Suprapubic skin (tissue), 4 donors: ENCODE results near the gene CLIP2.

Experiments
- EP300 ChIP-seq: sonication (generic); formaldehyde crosslinking; IDR thresholded peaks from one replicate; pipeline ENCODE4 v1.6.1; 2017; ENCODE audit warnings: antibody characterized with exemption
- POLR2A ChIP-seq, 2 donors: fragments of 450-650 bp; IDR thresholded peaks; one replicate each; pipeline ENCODE4 v1.6.1; 2017; ENCODE audit warnings: antibody characterized with exemption in 2 of 2, mild to moderate bottlenecking in 2 of 2, moderate library complexity in 2 of 2
- POLR2AphosphoS5 ChIP-seq, 3 donors: sonication (generic); formaldehyde crosslinking; IDR thresholded peaks; one replicate each; pipeline ENCODE4 v1.6.1; 2017; ENCODE audit warnings: antibody characterized with exemption in 3 of 3
- TF ChIP-seq, protein P1 (sequence below), 2 donors: fragments of 200-600 bp in 1 of 2; fragments of 450-650 bp in 1 of 2; sonication (generic) in 1 of 2; IDR thresholded peaks; one replicate each; pipeline ENCODE4 v1.5.1; 2016 to 2019; ENCODE audit warnings: antibody characterized with exemption in 2 of 2, mild to moderate bottlenecking in 1 of 2, moderate library complexity in 1 of 2

DNA sequence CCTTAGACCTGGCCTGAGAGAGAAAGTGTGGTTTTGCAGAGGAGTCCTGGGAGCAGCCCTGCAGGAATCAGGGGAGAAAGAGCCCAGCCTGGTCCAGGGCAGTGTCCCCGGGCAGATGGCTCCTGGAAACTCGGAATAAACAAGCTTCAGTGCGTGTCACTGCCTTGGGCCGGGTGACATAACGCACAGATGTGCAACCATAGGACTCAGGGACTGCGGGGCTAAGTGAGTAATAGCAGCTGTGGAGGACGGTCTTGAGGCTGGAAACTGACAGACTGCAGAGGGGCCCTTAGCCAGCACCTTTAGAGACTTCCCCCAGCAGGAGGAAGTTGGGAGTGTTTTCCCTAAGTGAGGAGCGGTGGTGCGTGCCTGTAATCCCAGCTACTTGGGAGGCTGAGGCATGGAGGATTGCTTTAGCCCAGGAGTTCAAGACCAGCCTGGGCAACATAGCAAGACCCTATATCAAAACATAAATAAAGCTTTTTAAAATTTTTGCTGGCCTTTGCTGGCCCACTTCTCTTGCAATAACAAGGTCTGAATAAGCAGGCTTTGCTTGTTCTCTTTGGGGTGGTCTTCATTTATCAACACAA, 5.3 kb upstream of the CLIP2 start:
- TF ChIP-seq, protein P1, sequence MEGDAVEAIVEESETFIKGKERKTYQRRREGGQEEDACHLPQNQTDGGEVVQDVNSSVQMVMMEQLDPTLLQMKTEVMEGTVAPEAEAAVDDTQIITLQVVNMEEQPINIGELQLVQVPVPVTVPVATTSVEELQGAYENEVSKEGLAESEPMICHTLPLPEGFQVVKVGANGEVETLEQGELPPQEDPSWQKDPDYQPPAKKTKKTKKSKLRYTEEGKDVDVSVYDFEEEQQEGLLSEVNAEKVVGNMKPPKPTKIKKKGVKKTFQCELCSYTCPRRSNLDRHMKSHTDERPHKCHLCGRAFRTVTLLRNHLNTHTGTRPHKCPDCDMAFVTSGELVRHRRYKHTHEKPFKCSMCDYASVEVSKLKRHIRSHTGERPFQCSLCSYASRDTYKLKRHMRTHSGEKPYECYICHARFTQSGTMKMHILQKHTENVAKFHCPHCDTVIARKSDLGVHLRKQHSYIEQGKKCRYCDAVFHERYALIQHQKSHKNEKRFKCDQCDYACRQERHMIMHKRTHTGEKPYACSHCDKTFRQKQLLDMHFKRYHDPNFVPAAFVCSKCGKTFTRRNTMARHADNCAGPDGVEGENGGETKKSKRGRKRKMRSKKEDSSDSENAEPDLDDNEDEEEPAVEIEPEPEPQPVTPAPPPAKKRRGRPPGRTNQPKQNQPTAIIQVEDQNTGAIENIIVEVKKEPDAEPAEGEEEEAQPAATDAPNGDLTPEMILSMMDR (IDR thresholded peaks at IDR 0.05), result no peak
- no peak for TF ChIP-seq POLR2AphosphoS5 (IDR thresholded peaks at IDR 0.05)
- no peak for TF ChIP-seq POLR2A (IDR thresholded peaks at IDR 0.05)
- TF ChIP-seq EP300, result no peak
